A549 (cell line): ENCODE results near the gene DHX57. TPM values are rescaled to one million over a fixed set of nuclear protein-coding genes. Genes with fewer than 3 reads are reported as not detected.

Experiments
- ATAC-seq, 2 experiments: fragments of 200-7000 bp in 1 of 2; fragments of >200 bp in 1 of 2; cut with Nextera tagmentation in 1 of 2; cut with Tn5 transposase in 1 of 2; 3 replicates each; pipeline versions ENCODE4 v1.8.0 to v1.9.1; 2018 to 2020; ENCODE audit warnings: mild to moderate bottlenecking in 1 of 2, moderate library complexity in 1 of 2
- CTCF ChIA-PET: fragments of 300-600 bp; sonication (Branson Sonifier 250); formaldehyde crosslinking; extraction: SDS; loops from one replicate; lab custom pipeline; 2021; ENCODE audit warnings: antibody characterized with exemption, inconsistent platforms; lab: Yijun Ruan, JAX
- POLR2A ChIA-PET: fragments of 350-600 bp; formaldehyde crosslinking; extraction: SDS; loops from one replicate; lab custom pipeline; 2021; ENCODE audit warnings: antibody characterized with exemption, inconsistent platforms; lab: Yijun Ruan, JAX
- DNase-seq, 2 experiments: peaks; one replicate each; pipeline versions ENCODE4 v3.0.0 to v3.0.0-alpha.2; 2011 to 2016; ENCODE audit warnings: low read depth in 1 of 2, low spot score in 1 of 2
- FAIRE-seq: peaks from 2 replicates; lab custom pipeline; 2011; peaks lifted over from hg19 to GRCh38; lab: Jason Lieb, UNC
- H3K27ac ChIP-seq, 2 experiments: fragments of >200 bp; sonication (Bioruptor Twin); formaldehyde crosslinking; 3 replicates each; pipeline ENCODE4 v1.5.1; 2016 to 2017
- H3K4me1 ChIP-seq: fragments of >200 bp; sonication (Bioruptor Twin); formaldehyde crosslinking; 3 replicates; pipeline ENCODE4 v1.6.1; 2016
- H3K4me2 ChIP-seq: fragments of >200 bp; sonication (Bioruptor Twin); formaldehyde crosslinking; 3 replicates; pipeline ENCODE4 v1.6.1; 2016
- H3K4me3 ChIP-seq: fragments of >200 bp; sonication (Bioruptor Twin); formaldehyde crosslinking; 3 replicates; pipeline ENCODE4 v1.5.1; 2016
- H3K9me3 ChIP-seq: fragments of >200 bp; sonication (Bioruptor Twin); formaldehyde crosslinking; 3 replicates; pipeline ENCODE4 v1.6.1; 2016
- BHLHE40 ChIP-seq: IDR thresholded peaks from 2 replicates; pipeline ENCODE4 v1.6.1; 2012; ENCODE audit warnings: low read depth, low read length, inconsistent platforms
- CEBPB ChIP-seq, 2 experiments: fragments of >200 bp in 1 of 2; sonication (Bioruptor Twin) in 1 of 2; formaldehyde crosslinking in 1 of 2; IDR thresholded peaks; 2 replicates each; pipeline ENCODE4 v1.6.1; 2012 to 2016
- CHD2 ChIP-seq: fragments of 150-350 bp; IDR thresholded peaks from 2 replicates; pipeline ENCODE4 v1.6.1; 2014; ENCODE audit warnings: low read length; ENCODE audit not compliant: partially characterized antibody
- CHD4 ChIP-seq: fragments of 200-600 bp; sonication (generic); IDR thresholded peaks from 2 replicates; pipeline ENCODE4 v1.6.1; 2016; ENCODE audit warnings: antibody characterized with exemption, mild to moderate bottlenecking, borderline replicate concordance
- EHMT2 ChIP-seq: fragments of 200-600 bp; sonication (generic); IDR thresholded peaks from 2 replicates; pipeline ENCODE4 v1.6.1; 2016; ENCODE audit warnings: antibody characterized with exemption, low read depth, mild to moderate bottlenecking, moderate library complexity
- GATA3 ChIP-seq: IDR thresholded peaks from 2 replicates; pipeline ENCODE4 v1.6.1; 2012; ENCODE audit warnings: borderline replicate concordance
- HOXA7 ChIP-seq: fragments of 250-450 bp; sonication (Bioruptor Pico); IDR thresholded peaks from 2 replicates; pipeline ENCODE4 v1.5.0; 2020; ENCODE audit warnings: mild to moderate bottlenecking, moderate library complexity
- HOXB5 ChIP-seq: fragments of 250-450 bp; sonication (Bioruptor Pico); IDR thresholded peaks from 2 replicates; pipeline ENCODE4 v1.5.0; 2020; ENCODE audit warnings: mild to moderate bottlenecking, moderate library complexity
- KDM1A ChIP-seq: fragments of 200-600 bp; sonication (generic); IDR thresholded peaks from 2 replicates; pipeline ENCODE4 v1.6.1; 2016; ENCODE audit warnings: low read depth, mild to moderate bottlenecking
- MAFK ChIP-seq: fragments of 450-650 bp; IDR thresholded peaks from 2 replicates; pipeline ENCODE4 v1.6.1; 2014; ENCODE audit not compliant: partially characterized antibody
- MYC ChIP-seq: IDR thresholded peaks from 2 replicates; pipeline ENCODE4 v1.6.1; 2012; ENCODE audit warnings: mild to moderate bottlenecking, inconsistent platforms, low read length, improper control_type of control experiment, borderline replicate concordance
- PHF8 ChIP-seq: fragments of 200-600 bp; sonication (generic); IDR thresholded peaks from 2 replicates; pipeline ENCODE4 v1.6.1; 2016; ENCODE audit warnings: low read depth, mild to moderate bottlenecking, antibody characterized with exemption, moderate library complexity, borderline replicate concordance
- RAD21 ChIP-seq, 2 experiments: fragments of >200 bp in 1 of 2; sonication (Bioruptor Twin) in 1 of 2; formaldehyde crosslinking in 1 of 2; IDR thresholded peaks in 1 of 2; conservative IDR thresholded peaks in 1 of 2; 2 replicates in 1 of 2; 3 replicates in 1 of 2; pipeline ENCODE4 v1.6.1; 2012 to 2018; ENCODE audit warnings: inconsistent platforms in 1 of 2
- RCOR1 ChIP-seq: fragments of 150-350 bp; IDR thresholded peaks from 2 replicates; pipeline ENCODE4 v1.6.1; 2014; ENCODE audit warnings: antibody characterized with exemption, low read length, low read depth
- RNF2 ChIP-seq: fragments of 200-600 bp; sonication (generic); IDR thresholded peaks from 2 replicates; pipeline ENCODE4 v1.6.1; 2016; ENCODE audit warnings: low read depth, mild to moderate bottlenecking, antibody characterized with exemption, moderate library complexity, borderline replicate concordance
- SREBF2 ChIP-seq: fragments of 450-650 bp; IDR thresholded peaks from 2 replicates; pipeline ENCODE4 v1.6.1; 2014; ENCODE audit warnings: mild to moderate bottlenecking, moderate library complexity
- TFCP2L1 ChIP-seq: fragments of 250-450 bp; sonication (Bioruptor Pico); IDR thresholded peaks from 2 replicates; pipeline ENCODE4 v1.5.0; 2021; ENCODE audit warnings: mild to moderate bottlenecking
- TP53 ChIP-seq: fragments of 250-450 bp; sonication (Bioruptor Pico); IDR thresholded peaks from 2 replicates; pipeline ENCODE4 v1.5.0; 2021; ENCODE audit warnings: mild to moderate bottlenecking, moderate library complexity
- ZC3H11A ChIP-seq: fragments of 450-650 bp; IDR thresholded peaks from 2 replicates; pipeline ENCODE4 v1.6.1; 2014; ENCODE audit warnings: antibody characterized with exemption, mild to moderate bottlenecking
- ZFP36 ChIP-seq: fragments of 450-650 bp; IDR thresholded peaks from 2 replicates; pipeline ENCODE4 v1.6.1; 2014; ENCODE audit warnings: borderline replicate concordance; ENCODE audit not compliant: partially characterized antibody
- ZNF302 ChIP-seq: fragments of 250-450 bp; sonication (Bioruptor Pico); IDR thresholded peaks from 2 replicates; pipeline ENCODE4 v1.9.0; 2021; ENCODE audit warnings: inconsistent platforms, mild to moderate bottlenecking, moderate library complexity
- WGBS: methylation state at CpG from one replicate; pipeline ENCODE4 v1.1.6; 2017; ENCODE audit errors: missing lambda C conversion rate; 5-methylcytosine and 5-hydroxymethylcytosine counted together
- polyA plus RNA-seq, 4 experiments: library from polyadenylated mRNA; depleted of rRNA in 3 of 4; stranded (reverse); fragments of >200 nt; fragmentation: RNase III in 1 of 4; extraction: RNeasy Plus Mini Kit Qiagen cat#74134 plus additional on column Dnase treatment in 1 of 4; gene quantifications; 2 replicates in 3 of 4; 3 replicates in 1 of 4; pipeline ENCODE4 v1.2.3, GENCODE V29; 2011 to 2017
- TF ChIP-seq, protein P1 (sequence below): fragments of 450-650 bp; IDR thresholded peaks from 2 replicates; pipeline ENCODE4 v1.6.1; 2014; ENCODE audit warnings: antibody characterized with exemption
- TF ChIP-seq, protein P2 (sequence below): fragments of 250-450 bp; sonication (Bioruptor Pico); IDR thresholded peaks from 2 replicates; pipeline ENCODE4 v1.5.0; 2021; ENCODE audit warnings: mild to moderate bottlenecking, moderate library complexity, borderline replicate concordance
- TF ChIP-seq, protein P3 (sequence below): fragments of >200 bp; sonication (Bioruptor Twin); formaldehyde crosslinking; IDR thresholded peaks from 2 replicates; pipeline ENCODE4 v1.6.1; 2016
- TF ChIP-seq, protein P4 (sequence below): fragments of 150-350 bp; IDR thresholded peaks from 2 replicates; pipeline ENCODE4 v1.6.1; 2014; ENCODE audit warnings: low read depth, mild to moderate bottlenecking, low read length
- TF ChIP-seq, protein P5 (sequence below): IDR thresholded peaks from 2 replicates; pipeline ENCODE4 v1.6.1; 2012; ENCODE audit warnings: low read depth, borderline replicate concordance
- TF ChIP-seq, protein P6 (sequence below): fragments of >200 bp; sonication (Bioruptor Twin); formaldehyde crosslinking; IDR thresholded peaks from 3 replicates; pipeline ENCODE4 v1.6.1; 2016

The DHX57 gene
- polyA plus RNA-seq, 2 of the 4 experiments (the other 2 are of a cell fraction): 20.6 to 31.8 TPM

DNA sequence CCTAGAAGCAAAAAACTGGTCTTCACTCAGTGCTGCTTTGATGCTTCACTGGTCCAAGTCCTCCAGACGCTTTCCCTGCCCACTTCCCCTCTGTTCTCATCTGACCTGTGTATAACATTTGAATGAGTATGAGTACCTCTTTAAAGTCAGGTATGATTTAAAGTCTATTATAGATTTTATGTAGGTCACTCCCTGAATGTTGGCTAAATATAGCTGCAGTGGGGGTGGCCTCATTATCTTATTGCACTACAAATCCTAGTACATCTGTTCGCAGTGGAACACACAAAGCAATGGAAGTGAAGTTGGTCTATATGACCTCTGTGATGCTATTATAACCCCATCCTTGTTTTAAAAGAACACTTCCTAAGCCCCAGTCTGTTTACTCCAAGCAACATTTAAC is 47.2 kb upstream of the DHX57 start:
- TF ChIP-seq ZNF302: no peak
- no peak for TF ChIP-seq ZC3H11A
- no peak for TF ChIP-seq GATA3
- TF ChIP-seq RAD21 (conservative IDR thresholded peaks at IDR 0.05 in 1 of 2, IDR thresholded peaks at IDR 0.05 in 1 of 2): no peak
- no peak for TF ChIP-seq CHD4
- TF ChIP-seq CHD2: no peak
- no peak for TF ChIP-seq MAFK
- TF ChIP-seq, protein P1, sequence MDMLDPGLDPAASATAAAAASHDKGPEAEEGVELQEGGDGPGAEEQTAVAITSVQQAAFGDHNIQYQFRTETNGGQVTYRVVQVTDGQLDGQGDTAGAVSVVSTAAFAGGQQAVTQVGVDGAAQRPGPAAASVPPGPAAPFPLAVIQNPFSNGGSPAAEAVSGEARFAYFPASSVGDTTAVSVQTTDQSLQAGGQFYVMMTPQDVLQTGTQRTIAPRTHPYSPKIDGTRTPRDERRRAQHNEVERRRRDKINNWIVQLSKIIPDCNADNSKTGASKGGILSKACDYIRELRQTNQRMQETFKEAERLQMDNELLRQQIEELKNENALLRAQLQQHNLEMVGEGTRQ: no peak
- no peak for TF ChIP-seq RNF2
- TF ChIP-seq MYC: no peak
- TF ChIP-seq ZFP36: no peak
- no peak for TF ChIP-seq HOXB5
- TF ChIP-seq TP53: no peak
- TF ChIP-seq SREBF2: no peak
- TF ChIP-seq, protein P2, sequence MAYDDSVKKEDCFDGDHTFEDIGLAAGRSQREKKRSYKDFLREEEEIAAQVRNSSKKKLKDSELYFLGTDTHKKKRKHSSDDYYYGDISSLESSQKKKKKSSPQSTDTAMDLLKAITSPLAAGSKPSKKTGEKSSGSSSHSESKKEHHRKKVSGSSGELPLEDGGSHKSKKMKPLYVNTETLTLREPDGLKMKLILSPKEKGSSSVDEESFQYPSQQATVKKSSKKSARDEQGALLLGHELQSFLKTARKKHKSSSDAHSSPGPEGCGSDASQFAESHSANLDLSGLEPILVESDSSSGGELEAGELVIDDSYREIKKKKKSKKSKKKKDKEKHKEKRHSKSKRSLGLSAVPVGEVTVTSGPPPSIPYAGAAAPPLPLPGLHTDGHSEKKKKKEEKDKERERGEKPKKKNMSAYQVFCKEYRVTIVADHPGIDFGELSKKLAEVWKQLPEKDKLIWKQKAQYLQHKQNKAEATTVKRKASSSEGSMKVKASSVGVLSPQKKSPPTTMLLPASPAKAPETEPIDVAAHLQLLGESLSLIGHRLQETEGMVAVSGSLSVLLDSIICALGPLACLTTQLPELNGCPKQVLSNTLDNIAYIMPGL: no peak
- TF ChIP-seq HOXA7 (CRISPR knock-in tag): no peak
- TF ChIP-seq TFCP2L1 (CRISPR knock-in tag): no peak
- TF ChIP-seq, all 56 proteins: peak for 0
- ATAC-seq (no peak), DNase-seq (no peak), FAIRE-seq (no peak)
- Histone ChIP-seq H3K27ac (no peak overlapping the region), H3K4me1 (no peaks in the 10 kb centered on the region), H3K4me2 (no peak overlapping the region), H3K4me3 (no peak overlapping the region), H3K9me3 (no peaks in the 10 kb centered on the region)
- WGBS: 88% methylated on average over 2 of the region's 2 CpGs
- ChIA-PET POLR2A (no interaction called here), CTCF (interaction anchor here (1.0 to 1.6 kb wide), 2 partner anchors 25 to 43 kb away, joined by 3 to 4 read pairs; no protein-coding TSS in a partner anchor)

DNA sequence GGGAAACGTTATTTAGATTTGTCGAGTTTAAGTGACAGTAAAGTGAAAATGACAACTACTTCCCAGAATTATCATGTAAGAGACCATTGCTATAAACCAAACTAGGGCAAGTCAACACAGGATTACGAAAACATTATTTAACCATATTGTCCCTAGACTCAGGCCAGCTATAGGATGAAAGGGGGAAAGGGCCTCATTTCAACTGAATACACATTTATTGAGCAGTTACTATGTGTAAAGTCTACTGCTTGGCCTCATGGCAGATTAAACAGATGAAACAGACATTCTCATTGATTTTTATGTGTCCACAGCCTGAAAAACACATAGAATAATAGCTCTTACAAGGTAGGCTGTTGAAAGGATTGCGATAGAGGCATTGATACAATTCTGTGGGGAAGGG is 46.7 kb upstream of the DHX57 start:
- H3K4me3 ChIP-seq: no peak overlapping the region
- POLR2A ChIA-PET: no interaction called here
- ATAC-seq (no peak), FAIRE-seq (no peak)
- H3K27ac ChIP-seq: no peak overlapping the region
- no peaks in the 10 kb centered on the region for H3K9me3 ChIP-seq
- WGBS: 71% methylated on average over 4 of the region's 4 CpGs
- TF ChIP-seq PHF8 (no peak), RCOR1 (no peak), BHLHE40 (no peak), CEBPB (IDR thresholded peaks at IDR 0.05) (no peak), MYC (no peak), KDM1A (no peak), EHMT2 (no peak)
- TF ChIP-seq, protein P1: no peak
- TF ChIP-seq, protein P3, sequence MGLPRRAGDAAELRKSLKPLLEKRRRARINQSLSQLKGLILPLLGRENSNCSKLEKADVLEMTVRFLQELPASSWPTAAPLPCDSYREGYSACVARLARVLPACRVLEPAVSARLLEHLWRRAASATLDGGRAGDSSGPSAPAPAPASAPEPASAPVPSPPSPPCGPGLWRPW: no peak
- TF ChIP-seq, protein P4, sequence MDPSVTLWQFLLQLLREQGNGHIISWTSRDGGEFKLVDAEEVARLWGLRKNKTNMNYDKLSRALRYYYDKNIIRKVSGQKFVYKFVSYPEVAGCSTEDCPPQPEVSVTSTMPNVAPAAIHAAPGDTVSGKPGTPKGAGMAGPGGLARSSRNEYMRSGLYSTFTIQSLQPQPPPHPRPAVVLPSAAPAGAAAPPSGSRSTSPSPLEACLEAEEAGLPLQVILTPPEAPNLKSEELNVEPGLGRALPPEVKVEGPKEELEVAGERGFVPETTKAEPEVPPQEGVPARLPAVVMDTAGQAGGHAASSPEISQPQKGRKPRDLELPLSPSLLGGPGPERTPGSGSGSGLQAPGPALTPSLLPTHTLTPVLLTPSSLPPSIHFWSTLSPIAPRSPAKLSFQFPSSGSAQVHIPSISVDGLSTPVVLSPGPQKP: no peak
- TF ChIP-seq, protein P5, sequence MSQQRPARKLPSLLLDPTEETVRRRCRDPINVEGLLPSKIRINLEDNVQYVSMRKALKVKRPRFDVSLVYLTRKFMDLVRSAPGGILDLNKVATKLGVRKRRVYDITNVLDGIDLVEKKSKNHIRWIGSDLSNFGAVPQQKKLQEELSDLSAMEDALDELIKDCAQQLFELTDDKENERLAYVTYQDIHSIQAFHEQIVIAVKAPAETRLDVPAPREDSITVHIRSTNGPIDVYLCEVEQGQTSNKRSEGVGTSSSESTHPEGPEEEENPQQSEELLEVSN: no peak
- TF ChIP-seq, protein P6, sequence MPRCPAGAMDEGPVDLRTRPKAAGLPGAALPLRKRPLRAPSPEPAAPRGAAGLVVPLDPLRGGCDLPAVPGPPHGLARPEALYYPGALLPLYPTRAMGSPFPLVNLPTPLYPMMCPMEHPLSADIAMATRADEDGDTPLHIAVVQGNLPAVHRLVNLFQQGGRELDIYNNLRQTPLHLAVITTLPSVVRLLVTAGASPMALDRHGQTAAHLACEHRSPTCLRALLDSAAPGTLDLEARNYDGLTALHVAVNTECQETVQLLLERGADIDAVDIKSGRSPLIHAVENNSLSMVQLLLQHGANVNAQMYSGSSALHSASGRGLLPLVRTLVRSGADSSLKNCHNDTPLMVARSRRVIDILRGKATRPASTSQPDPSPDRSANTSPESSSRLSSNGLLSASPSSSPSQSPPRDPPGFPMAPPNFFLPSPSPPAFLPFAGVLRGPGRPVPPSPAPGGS: no peak
- TF ChIP-seq, all 56 proteins: peak for 0
- CTCF ChIA-PET: interaction anchor here (1.0 kb wide), 1 partner anchor 43 kb away, joined by 3 read pairs; no protein-coding TSS in a partner anchor
- no peak for DNase-seq
- Histone ChIP-seq H3K4me2 (no peak overlapping the region), H3K4me1 (no peaks in the 10 kb centered on the region)
